Hematopoietic multipotent progenitor cell treated with erythropoietin and hydrocortisone succinate and interleukin-3 and kit ligand, for 6 days (in vitro differentiated cells): ENCODE results near the gene SPAST.
"Not testable (repeated sequence)": the region's sequence is repeated elsewhere in the genome, so short reads cannot be mapped to it uniquely, and the experiment has no call there.

Source experiments
- DNase-seq: peaks from one replicate; pipeline ENCODE4 v3.0.0-alpha.2; 2015

The SPAST gene

DNA sequence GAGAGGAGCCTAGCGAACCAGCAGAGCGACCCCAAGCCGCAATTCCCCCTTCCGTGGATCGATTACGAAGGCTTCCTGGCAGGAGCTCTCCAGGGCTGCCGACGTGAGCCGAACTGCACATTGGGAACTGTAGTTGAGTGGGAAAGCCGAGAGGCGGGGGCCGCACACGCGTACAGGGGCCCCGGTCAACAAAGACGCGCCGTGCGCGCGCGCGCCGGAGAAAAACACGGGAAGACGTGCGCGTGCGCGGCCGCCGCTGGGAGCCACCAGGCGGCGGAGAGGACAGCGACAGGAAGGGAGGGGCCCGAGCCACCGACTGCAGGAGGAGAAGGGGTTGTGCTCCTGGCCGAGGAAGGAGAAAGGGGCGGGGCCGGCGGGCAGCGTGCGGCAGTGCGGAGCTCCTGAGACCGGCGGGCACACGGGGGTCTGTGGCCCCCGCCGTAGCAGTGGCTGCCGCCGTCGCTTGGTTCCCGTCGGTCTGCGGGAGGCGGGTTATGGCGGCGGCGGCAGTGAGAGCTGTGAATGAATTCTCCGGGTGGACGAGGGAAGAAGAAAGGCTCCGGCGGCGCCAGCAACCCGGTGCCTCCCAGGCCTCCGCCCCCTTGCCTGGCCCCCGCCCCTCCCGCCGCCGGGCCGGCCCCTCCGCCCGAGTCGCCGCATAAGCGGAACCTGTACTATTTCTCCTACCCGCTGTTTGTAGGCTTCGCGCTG is at the start of gene SPAST:
Gene SPAST, plus strand, starts transcription at position 247 of the 711 bp plus-strand sequence. Its CDS starts 276 bp downstream, at position 523.
- DNase-seq: peak; percentile 98

GRCh38 chr2:32018789-32019482 is 44.4 kb upstream of the SPAST start:
- not testable (repeated sequence) for DNase-seq

DNA sequence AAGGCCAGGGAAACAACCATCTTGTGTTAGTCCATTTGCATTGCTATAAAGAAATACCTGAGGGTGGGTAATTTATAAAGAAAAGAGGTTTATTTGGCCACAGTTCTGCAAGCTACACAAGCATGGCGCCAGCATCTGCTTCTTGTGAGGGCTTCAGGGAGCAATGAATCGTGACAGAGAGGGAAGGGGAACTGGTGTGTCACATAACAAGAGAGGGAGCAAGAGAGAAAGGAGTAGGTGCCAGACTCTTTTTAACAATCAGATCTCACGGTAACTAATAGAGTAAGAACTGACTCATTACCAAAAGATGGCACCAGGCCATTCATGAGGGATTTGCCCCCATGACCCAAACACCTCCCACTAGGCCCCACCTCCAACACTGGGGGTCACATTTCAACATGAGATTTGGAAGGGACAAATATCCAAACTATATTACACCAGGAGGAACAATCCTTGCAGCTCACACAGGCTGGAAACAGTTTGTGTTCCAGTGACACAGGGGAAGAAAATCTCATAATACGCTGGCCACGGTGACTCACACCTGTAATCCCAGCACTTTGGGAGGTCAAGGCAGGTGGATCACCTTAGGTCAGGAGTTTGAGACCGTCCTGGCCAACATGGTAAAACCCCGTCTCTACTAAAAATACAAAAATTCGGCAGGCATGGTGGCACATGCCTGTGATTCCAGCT is 29.0 kb upstream of the SPAST start:
- not testable (repeated sequence) for DNase-seq

DNA sequence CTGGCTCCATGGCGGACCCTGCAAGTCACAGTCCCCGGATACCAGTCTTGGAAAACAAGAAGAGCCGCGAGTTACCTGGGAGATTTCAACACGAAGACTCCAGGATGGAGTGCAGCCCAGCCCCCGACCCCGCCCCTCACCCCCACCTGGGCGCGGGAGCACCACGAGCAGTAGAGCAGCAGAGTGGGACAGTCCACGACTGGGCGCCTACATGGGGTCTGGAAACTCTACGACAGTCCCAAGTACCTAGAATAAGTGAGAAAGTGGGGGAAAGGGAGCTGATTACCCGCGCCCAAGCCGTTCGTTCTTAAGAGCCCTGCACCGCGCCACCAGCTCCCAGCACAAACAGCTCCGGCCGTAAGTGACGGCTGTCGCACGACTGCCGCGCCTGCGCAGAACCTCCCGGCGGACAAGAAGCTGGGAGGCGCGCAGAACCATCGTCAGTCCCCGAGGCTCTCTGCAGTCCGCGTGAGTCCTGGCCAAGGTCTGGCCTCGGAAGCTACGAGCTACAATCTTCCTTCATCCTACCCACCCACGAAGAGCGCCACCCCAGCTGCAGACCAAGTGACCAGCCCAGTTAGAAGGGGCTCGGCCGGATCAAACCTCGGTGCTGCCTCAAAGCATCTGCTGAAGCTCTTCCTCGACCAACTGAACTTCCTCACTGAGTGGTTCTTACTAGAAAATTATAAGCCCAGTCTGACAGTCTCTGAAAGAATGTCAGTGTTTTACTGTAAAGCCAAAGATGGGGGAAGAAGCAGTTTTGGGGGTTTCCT is 23.7 kb upstream of the SPAST start, which contains the start of gene DPY30:
Gene DPY30, minus strand, starts transcription at position 359 of the 773 bp plus-strand sequence. Its CDS starts 349 bp downstream, at position 10.
- peak; percentile 96 for DNase-seq

DNA sequence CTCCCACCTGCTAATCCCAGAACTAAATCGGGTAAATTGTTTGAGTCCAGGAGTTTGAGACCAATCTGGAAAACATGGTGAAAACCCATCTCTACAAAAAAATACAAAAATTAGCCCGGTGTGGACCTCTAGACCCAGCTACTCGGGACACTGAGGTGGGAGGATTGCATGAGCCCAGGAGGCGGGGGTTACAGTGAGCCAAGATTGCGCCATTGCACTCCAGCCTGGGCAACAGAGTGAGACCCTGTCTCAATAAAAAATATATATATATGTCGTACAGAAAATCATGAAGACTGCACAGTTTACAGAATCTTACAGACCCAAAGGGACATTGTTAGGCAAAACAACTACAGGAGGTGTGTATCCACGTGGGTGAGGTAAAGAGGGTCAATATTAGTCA is 19.8 kb upstream of the SPAST start:
- no peak for DNase-seq

GRCh38 chr2:32051836-32052439 is 11.4 kb upstream of the SPAST start:
- DNase-seq: no peak

GRCh38 chr2:32054583-32054982 is 8.8 kb upstream of the SPAST start:
- not testable (repeated sequence) for DNase-seq

- peak; percentile 21 for DNase-seq
These were observed 5.2 kb upstream of the SPAST start for GRCh38 chr2:32058130-32058529.

DNA sequence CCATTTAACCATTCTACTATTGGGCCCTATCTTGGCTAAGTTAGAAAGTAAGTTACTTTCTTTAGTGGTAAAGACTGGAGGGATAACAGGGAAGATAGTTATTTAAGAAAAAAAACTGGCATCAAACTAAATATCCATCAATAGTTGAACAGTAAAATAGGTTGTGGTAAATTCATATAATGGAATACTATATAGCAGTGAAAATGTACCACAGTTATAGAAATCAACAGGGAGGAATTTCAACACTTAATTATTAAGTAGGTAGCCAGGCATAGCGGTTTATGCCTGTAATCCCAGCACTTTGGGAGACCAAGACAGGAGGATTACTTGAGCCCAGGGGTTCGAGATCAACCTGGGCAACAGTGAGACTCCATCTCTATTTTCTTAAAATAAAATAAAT is 3.1 kb upstream of the SPAST start:
- DNase-seq: no peak

GRCh38 chr2:32061430-32061829 is 1.9 kb upstream of the SPAST start:
- no peak for DNase-seq

DNA sequence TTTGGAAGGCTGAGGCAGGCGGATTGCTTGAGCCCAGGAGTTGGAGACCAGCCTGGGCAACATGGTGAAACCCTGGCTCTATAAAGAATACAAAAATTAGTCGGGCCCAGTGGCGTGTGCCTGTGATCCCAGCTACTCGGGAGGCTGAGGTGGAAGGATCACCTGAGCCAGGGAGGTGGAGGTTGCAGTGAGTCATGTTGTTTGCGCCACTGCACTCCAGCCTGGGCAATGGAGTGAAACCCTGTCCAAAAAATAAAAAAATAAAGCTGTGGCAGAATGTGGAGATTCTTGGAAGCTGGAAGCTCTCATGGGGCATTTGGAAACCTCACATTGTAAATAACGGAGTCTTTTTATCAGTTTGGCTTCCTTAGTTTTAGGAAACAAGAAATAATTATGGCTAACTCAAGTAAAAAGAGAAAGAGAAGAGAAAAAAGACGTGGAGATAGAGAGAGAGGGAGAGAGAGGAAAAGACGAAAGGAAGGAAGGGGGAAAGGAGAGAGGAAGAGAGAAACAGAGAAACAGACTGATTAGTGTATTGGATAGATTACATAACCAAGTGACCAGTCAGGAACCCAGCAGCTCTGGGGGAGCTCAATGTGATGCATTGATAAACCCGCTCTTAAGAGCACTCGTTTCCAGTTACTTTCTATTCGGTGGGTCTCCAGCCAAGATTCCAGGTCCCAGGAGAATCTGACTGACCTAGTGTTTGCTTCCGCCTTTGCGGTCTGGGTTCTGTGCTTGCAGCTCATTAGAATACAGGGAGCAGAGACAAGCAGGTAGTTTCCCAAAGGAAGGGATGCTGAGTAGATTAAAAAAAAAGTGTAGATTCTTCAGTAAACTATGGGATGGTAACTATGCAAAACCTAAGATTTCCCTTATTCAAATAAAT is 1.1 kb upstream of the SPAST start:
- DNase-seq: peak; percentile 69

DNA sequence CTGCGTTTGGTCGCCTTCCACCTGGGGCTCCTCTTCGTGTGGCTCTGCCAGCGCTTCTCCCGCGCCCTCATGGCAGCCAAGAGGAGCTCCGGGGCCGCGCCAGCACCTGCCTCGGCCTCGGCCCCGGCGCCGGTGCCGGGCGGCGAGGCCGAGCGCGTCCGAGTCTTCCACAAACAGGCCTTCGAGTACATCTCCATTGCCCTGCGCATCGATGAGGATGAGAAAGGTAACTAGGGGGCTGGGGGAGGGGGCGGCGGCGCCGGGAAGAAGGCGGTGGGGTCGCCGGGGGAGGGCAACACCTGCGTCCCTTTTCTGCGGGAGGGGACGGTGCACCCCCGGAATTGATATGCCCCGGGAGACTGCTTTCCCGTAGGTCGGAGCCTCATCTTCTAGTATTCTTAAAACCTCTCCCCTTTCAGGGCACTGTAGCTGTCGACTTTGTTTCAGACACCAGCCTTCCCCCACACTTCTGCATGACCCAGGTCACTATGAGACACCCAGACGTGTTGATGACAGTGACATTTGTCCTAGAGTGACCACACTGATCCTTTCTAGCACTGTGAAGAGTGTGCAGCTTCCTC is 755 bp downstream of the SPAST start:
- DNase-seq: peak; percentile 55

DNA sequence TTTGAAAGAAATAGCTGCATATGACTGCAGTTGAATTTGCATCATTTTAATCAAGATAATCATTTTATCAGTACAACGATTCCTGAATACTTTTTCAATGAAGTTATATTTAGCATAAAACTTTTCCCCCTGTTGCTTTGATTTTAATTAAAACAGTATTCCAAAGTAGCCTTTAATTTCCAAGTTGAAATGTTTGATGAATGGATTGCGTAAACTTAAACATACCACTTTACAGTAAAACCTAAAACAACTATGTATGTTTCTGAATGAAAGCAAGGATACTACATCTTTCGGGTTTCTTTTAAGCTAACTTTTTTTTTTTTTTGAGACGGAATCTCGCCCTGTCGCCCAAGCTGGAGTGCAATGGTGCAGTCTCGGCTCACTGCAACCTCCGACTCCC is 1.4 kb downstream of the SPAST start:
- DNase-seq: no peak

GRCh38 chr2:32067549-32067948 is 4.2 kb downstream of the SPAST start:
- DNase-seq: no peak

- no peak for DNase-seq
These were observed 10.8 kb downstream of the SPAST start for GRCh38 chr2:32074134-32074506.

DNA sequence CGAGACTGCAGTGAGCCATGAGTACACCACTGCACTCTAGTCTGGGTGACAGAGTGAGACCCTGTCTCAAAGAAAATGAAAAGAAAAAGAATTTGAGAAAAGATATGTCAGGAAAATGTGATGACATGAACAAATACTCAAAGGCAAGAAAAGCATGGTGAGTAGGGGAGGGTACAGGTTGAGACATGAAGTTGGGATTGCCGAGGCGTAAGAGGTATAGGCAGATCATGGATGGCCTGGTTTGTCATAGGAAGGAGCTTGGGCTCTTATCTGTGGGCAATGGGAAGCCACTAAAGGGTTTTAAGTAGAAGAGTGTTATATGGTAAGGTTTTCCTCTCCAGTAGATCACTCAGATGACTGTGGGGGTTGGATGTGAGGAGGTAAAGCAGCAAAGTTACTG is 32.3 kb downstream of the SPAST start:
- no peak for DNase-seq

- no peak for DNase-seq
These were observed 44.8 kb downstream of the SPAST start for GRCh38 chr2:32108111-32108510.

GRCh38 chr2:32118055-32118454 is 54.7 kb downstream of the SPAST start:
- DNase-seq: no peak

GRCh38 chr2:32119161-32119560 is 55.8 kb downstream of the SPAST start:
- no peak for DNase-seq

- no peak for DNase-seq
These were observed 61.3 kb downstream of the SPAST start for GRCh38 chr2:32124660-32125059.

GRCh38 chr2:32128636-32129035 is 65.3 kb downstream of the SPAST start:
- DNase-seq: no peak
